Panc1 (cell line): Measurements from ENCODE around the gene WNT11. TPM values are rescaled to one million over a fixed set of nuclear protein-coding genes. Genes with fewer than 3 reads are reported as not detected.

Source experiments
- ATAC-seq: fragments of 200-7000 bp; cut with Tn5 transposase; 2 replicates; pipeline ENCODE4 v1.9.1; 2020; ENCODE audit warnings: mild to moderate bottlenecking, moderate library complexity
- BruUV-seq: library from RNA; stranded (reverse); fragments of 400-500 nt; replicated peaks from 2 replicates; lab custom pipeline; 2021; lab: Mats Ljungman, UMichigan
- CTCF ChIA-PET: fragments of 300-600 bp; sonication (Branson Sonifier 250); formaldehyde crosslinking; loops from one replicate; lab custom pipeline; 2022; ENCODE audit warnings: antibody characterized with exemption; lab: Charles Lee
- POLR2A ChIA-PET: fragments of 300-600 bp; sonication (Branson Sonifier 250); formaldehyde crosslinking; loops from one replicate; lab custom pipeline; 2022; ENCODE audit warnings: antibody characterized with exemption; lab: Charles Lee
- DNase-seq: peaks from one replicate; pipeline ENCODE4 v3.0.0-alpha.2; 2010; ENCODE audit warnings: low read depth, low spot score
- H3K27ac ChIP-seq: 2 replicates; pipeline ENCODE4 v1.5.1; 2011; ENCODE audit warnings: mild to moderate bottlenecking, low read length, inconsistent platforms
- H3K27me3 ChIP-seq: fragments of 200-500 bp; sonication (Bioruptor generic); 2 replicates; pipeline ENCODE4 v1.6.0; 2014; ENCODE audit warnings: low read length, inconsistent platforms; ENCODE audit not compliant: control insufficient read depth, insufficient read depth
- H3K36me3 ChIP-seq: fragments of 200-500 bp; sonication (Bioruptor generic); 2 replicates; pipeline ENCODE4 v1.5.1; 2014; ENCODE audit warnings: inconsistent platforms, mild to moderate bottlenecking, low read length, moderate library complexity; ENCODE audit not compliant: control insufficient read depth, insufficient read depth
- H3K4me1 ChIP-seq: 2 replicates; pipeline ENCODE4 v1.5.1; 2011; ENCODE audit warnings: inconsistent platforms, mild to moderate bottlenecking, low read length, moderate library complexity; ENCODE audit not compliant: control insufficient read depth, insufficient read depth
- H3K4me3 ChIP-seq, 2 experiments: 2 replicates each; pipeline ENCODE4 v1.5.1; 2011 to 2012; ENCODE audit warnings: low read depth in 2 of 2, low read length in 2 of 2, mild to moderate bottlenecking in 2 of 2, inconsistent platforms in 1 of 2, moderate library complexity in 1 of 2
- H3K9me3 ChIP-seq: fragments of 200-500 bp; sonication (Bioruptor generic); 2 replicates; pipeline ENCODE4 v1.5.1; 2014; ENCODE audit warnings: low read depth, mild to moderate bottlenecking, inconsistent platforms, low read length, moderate library complexity; ENCODE audit not compliant: control insufficient read depth, insufficient read depth
- CTCF ChIP-seq: fragments of 450-650 bp; IDR thresholded peaks from 2 replicates; pipeline ENCODE4 v1.5.1; 2017; ENCODE audit warnings: mild to moderate bottlenecking
- POLR2AphosphoS5 ChIP-seq: IDR thresholded peaks from 2 replicates; pipeline ENCODE4 v1.6.1; 2012; ENCODE audit warnings: mild to moderate bottlenecking, low read depth, low read length, moderate library complexity
- REST ChIP-seq, 2 experiments: IDR thresholded peaks; 2 replicates each; pipeline ENCODE4 v1.6.1; 2011 to 2012; ENCODE audit warnings: low read depth in 2 of 2, control low read depth in 1 of 2, low read length in 1 of 2, mild to moderate bottlenecking in 1 of 2, moderate library complexity in 1 of 2; ENCODE audit not compliant: insufficient read depth in 1 of 2
- SIN3A ChIP-seq: IDR thresholded peaks from 2 replicates; pipeline ENCODE4 v1.6.1; 2012; ENCODE audit warnings: low read depth, mild to moderate bottlenecking, low read length, moderate library complexity, borderline replicate concordance; ENCODE audit not compliant: insufficient read depth
- TCF7L2 ChIP-seq: IDR thresholded peaks from 2 replicates; pipeline ENCODE4 v1.6.1; 2011; ENCODE audit warnings: mild to moderate bottlenecking, low read depth, low read length, inconsistent platforms
- in situ Hi-C: cut with HindIII; loops from 2 replicates; pipeline ENCODE4 v1.10.0; 2016; ENCODE audit warnings: low sequenced_read_pairs, low pct_unique_long_range_greater_than_20kb
- intact Hi-C: fragments of 100-400 bp; cut with micrococcal nuclease; formaldehyde crosslinking; loops from one replicate; pipeline ENCODE4 v1.10.0; 2022; ENCODE audit not compliant: unreplicated experiment
- total RNA-seq: library from RNA; stranded (reverse); gene quantifications from one replicate; pipeline ENCODE4 v1.2.1, GENCODE V29; 2021; ENCODE audit not compliant: unreplicated experiment

WNT11 gene
- total RNA-seq, 1 experiment from 2014 or later, result 1.1 TPM

GRCh38 chr11:76250520-76251225, 44.4 kb upstream of the WNT11 start:
- CTCF ChIA-PET, result no interaction called here
- POLR2A ChIA-PET, result no interaction called here
- ATAC-seq (no peak), DNase-seq (no peak)
- Histone ChIP-seq H3K27ac (no peak overlapping the region), H3K4me3 (no peak overlapping the region), H3K27me3 (no peaks in the 10 kb centered on the region; the same call in 1 of the 2 replicates), H3K4me1 (no peaks in the 10 kb centered on the region), H3K36me3 (no peaks in the 10 kb centered on the region), H3K9me3 (no peaks in the 10 kb centered on the region)
- no peak for TF ChIP-seq SIN3A
- in situ Hi-C loops, result no loop called here
- no TSS peak for BruUV-seq
- intact Hi-C loops, result no loop called here

- ATAC-seq (no peak), DNase-seq (no peak)
- no peaks in the 10 kb centered on the region for H3K4me1 ChIP-seq
- in situ Hi-C loops, result no loop called here
- POLR2A ChIA-PET, result no interaction called here
- H3K36me3 ChIP-seq, result no peaks in the 10 kb centered on the region
- TF ChIP-seq TCF7L2 (no peak), REST (IDR thresholded peaks at IDR 0.05; ENCODE audit: insufficient read depth in 1 of 2, low read depth in 2 of 2, low read length in 1 of 2) (no peak), CTCF (no peak), SIN3A (no peak), POLR2AphosphoS5 (no peak)
- no peak overlapping the region for H3K4me3 ChIP-seq
- no TSS peak for BruUV-seq
- H3K27me3 ChIP-seq, result no peaks in the 10 kb centered on the region; the same call in 1 of the 2 replicates
- CTCF ChIA-PET, result interaction anchor here (1.0 kb wide), 1 partner anchor 18 kb away, joined by 3 read pairs; no protein-coding TSS in a partner anchor
- H3K27ac ChIP-seq, result no peak overlapping the region
- intact Hi-C loops, result no loop called here
- H3K9me3 ChIP-seq, result no peaks in the 10 kb centered on the region
These were observed 43.0 kb upstream of the WNT11 start for GRCh38 chr11:76249195-76249741.

GRCh38 chr11:76248210-76248609, 41.9 kb upstream of the WNT11 start:
- BruUV-seq, result no TSS peak
- Histone ChIP-seq H3K27ac (no peak overlapping the region), H3K9me3 (no peaks in the 10 kb centered on the region), H3K4me3 (no peak overlapping the region), H3K4me1 (no peaks in the 10 kb centered on the region), H3K27me3 (no peaks in the 10 kb centered on the region; the same call in 1 of the 2 replicates), H3K36me3 (no peaks in the 10 kb centered on the region)
- DNase-seq (no peak), ATAC-seq (no peak)
- in situ Hi-C loops, result no loop called here
- intact Hi-C loops, result no loop called here
- TF ChIP-seq TCF7L2 (no peak), POLR2AphosphoS5 (no peak), CTCF (no peak), SIN3A (no peak), REST (IDR thresholded peaks at IDR 0.05; ENCODE audit: insufficient read depth in 1 of 2, low read depth in 2 of 2, low read length in 1 of 2) (no peak)
- ChIA-PET CTCF (no interaction called here), POLR2A (no interaction called here)
